ENCODE measurements around the gene TMEM270.
"Not testable (repeated sequence)": the region's sequence is repeated elsewhere in the genome, so short reads cannot be mapped to it uniquely, and the experiment has no call there.

TMEM270 gene, protein sequence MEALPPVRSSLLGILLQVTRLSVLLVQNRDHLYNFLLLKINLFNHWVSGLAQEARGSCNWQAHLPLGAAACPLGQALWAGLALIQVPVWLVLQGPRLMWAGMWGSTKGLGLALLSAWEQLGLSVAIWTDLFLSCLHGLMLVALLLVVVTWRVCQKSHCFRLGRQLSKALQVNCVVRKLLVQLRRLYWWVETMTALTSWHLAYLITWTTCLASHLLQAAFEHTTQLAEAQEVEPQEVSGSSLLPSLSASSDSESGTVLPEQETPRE

DNA sequence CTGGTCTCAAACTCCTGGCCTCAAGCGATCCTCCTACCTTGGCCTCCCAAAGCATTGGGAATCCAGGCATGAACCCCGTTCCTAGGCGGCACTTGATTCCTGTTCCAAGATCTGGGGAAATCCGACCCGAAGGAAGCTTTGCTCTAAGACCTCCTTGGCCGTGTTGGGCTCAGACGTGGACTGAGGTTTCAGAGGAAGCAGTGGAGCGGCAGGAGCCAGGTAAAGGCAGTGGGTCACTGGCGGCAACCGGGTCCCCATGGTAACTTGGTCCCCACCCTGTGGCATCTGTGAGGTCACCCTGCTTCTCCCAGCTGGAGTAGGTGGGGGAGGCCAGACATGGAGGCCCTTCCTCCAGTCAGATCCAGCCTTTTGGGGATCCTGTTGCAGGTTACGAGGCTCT is at the start of gene TMEM270:
Gene TMEM270, plus strand, starts transcription at position 301 of the 400 bp plus-strand sequence. Its CDS starts 36 bp downstream, at position 337.
- DNase-seq = no peak

DNA sequence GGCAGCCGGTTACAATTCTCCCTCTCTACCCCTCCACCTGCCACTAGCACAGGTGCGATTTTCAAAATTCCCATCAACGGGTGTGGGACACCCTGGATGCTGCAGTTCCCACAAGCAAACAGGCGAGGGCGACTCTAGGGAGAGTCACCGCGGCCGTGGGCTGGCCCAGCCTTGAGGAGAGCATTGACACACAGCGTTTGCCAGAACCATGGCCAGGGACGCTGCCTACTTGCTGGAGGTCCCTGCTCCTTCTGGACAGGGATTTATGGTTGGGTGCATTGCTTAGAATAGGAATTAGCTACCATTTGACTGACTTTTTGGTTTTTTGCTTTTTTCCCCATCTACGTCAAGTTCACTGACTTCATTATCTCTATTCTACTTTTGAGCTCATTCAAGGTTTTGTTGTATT is 49.2 kb upstream of the TMEM270 start:
- peak; percentile 51 for DNase-seq

DNA sequence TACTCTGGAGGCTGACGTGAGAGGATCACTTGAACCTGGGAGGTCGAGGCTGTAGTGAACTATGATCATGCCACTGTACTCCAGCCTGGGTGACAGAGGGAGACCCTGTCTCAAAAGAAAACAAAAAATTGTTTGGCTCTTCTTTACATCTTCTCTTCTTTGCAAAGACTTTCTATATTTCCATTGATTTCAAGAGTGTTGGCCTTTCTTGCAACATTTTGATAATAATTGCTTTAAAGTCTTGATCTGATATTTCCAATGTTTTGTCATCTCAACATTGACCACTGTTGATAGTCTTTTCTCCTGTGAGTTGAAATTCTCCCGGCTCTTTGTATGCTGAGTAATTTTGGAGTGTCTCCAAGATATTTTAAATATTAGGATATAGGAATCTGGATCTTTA is 48.0 kb upstream of the TMEM270 start:
- DNase-seq = no peak

DNA sequence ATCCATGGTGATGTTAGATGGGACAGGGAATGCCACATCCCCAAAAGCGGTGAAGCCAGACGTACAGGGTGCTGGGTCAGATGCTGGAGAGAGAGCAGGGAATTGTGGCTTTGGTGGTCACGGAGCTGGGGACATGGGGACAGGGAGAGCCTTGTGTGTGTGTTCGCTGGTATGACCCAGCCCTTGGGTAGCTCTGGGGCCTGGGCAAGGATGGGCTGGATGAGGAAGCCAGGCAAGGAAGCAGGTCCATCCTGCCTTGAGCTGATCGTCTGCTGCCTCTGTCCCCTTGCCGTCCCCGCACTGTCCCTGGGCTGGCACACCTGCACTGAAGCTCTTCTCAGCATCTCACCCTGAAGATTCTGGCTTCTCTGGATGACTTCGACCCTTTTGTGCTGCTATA is 45.5 kb upstream of the TMEM270 start:
- DNase-seq = no peak

DNA sequence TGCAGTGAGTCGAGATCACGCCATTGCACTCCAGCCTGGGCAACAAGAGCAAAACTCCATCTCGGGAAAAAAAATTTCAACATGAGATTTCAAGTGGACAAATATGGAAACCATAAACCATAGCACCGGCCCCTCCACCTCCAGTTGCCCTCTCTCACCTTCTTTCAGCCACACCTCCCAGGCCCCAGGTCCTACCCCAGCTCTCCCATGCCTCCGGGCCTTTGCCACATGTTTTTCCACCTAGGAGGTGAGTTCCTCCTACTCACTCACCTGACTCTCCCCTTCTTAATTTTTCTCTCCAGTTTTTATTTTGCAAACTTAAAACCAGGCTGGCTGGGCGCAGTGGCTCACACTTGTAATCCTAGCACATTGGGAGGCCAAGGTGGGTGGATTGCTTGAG is 43.8 kb upstream of the TMEM270 start:
- no peak for DNase-seq

DNA sequence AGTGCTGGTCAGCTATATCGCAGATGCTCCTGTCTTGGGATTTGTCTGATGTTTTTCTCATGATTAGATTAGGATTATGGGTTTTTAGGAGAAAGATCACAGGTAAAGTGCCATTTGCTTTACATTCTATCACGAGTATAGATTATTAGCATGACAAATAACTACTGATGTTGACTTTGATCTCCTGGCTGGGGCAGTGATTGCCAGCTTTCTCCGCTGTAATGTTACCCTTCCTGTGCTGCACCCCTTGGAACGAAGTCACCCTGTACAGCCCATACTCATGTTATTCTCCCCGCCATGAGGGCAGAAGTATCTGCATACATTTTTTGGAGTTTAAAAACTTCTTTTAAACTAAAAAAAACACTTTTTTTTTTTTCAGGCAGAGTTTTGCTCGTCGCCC is 40.9 kb upstream of the TMEM270 start:
- no peak for DNase-seq

DNA sequence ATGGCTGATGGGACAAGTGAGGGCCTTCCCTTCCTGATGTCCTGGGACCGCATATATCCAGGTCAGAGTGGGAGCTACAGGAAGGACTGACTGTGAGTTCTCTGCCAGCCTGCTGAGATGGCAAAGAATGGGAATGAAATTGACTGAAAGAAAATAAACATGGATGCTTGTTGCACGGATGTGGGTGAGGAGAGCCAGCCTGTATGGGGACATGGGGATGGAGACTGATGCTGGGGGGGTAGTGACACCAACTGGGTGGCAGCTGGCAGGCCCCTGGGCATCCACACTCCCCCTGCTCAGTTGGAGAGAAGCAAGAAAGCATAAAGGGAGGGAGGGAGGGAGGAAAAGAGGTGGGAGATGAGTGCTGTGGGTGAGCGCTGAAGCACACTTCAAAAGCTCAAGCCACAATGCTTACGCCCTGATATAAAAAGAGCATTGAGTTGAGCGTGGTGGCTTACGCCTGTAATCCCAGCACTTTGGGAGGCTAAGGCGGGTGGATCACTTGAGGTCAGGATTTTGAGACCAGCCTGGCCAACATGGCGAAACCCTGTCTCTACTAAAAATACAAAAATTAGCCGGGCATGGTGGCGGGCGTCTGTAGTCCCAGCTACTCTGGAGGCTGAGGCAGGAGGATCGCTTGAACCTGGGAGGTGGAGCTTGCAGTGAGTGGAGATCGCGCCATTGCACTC is 39.2 kb upstream of the TMEM270 start:
- DNase-seq = not testable (repeated sequence)

DNA sequence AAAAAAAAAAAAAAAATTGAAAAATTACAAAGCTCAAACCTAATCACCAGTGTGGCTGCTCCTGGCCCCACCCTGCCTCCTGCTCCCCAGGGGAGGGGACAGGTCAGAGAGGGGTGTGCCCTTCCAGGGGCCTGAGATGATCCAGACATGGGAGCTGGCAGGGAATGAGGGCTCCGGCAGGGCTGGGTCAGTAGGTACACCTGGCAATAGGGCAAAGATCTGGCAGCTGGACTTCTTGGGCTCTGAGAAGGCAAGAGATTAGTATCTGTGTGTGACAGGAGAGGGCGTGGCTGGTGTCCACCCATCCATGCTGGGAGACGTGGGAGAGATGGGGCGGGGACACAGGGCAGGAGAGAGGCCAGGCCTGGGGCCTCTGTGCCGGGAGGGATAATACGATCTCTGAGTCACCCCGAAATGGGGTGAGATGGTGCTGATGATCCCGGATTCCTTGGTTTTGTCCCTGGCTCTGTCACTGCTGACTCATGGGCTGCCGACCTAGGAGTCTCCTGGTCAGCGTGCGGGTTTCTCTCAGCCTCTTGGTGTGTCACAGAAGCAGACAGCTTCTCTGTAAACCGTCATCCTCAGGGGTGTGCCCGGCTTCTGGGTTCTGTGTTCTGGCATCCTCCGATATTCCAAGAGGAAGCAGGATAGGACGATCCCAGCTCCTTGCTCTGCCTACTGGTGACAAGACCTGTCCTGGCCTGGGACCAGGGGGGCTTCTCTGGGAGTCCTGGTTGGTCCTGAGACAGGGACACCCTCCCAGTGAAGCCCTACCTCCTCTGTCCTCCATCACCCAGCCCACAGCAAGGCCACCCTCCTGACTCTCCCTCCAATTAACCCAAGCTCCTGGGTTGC is 38.4 kb upstream of the TMEM270 start:
- peak; percentile 99 for DNase-seq

DNA sequence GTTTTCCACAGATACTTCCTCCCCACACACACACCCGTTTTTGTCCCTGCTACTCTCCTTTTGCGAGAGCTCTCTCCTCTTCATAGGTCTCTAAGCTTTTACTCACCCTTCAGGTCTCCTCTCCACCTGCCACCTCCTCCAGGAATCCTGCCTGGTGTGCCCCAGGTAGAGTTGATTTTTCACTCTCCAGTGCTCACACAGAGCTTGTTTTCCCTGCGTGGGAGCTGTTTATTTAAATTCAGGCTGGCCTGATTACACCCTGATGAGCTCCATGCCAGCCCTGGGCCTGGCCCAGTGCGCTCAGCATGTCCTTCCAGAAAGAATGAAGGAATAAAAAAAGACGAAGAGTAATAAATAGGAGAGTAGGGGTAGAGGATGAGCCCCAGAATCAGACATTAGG is 37.7 kb upstream of the TMEM270 start:
- DNase-seq = no peak

DNA sequence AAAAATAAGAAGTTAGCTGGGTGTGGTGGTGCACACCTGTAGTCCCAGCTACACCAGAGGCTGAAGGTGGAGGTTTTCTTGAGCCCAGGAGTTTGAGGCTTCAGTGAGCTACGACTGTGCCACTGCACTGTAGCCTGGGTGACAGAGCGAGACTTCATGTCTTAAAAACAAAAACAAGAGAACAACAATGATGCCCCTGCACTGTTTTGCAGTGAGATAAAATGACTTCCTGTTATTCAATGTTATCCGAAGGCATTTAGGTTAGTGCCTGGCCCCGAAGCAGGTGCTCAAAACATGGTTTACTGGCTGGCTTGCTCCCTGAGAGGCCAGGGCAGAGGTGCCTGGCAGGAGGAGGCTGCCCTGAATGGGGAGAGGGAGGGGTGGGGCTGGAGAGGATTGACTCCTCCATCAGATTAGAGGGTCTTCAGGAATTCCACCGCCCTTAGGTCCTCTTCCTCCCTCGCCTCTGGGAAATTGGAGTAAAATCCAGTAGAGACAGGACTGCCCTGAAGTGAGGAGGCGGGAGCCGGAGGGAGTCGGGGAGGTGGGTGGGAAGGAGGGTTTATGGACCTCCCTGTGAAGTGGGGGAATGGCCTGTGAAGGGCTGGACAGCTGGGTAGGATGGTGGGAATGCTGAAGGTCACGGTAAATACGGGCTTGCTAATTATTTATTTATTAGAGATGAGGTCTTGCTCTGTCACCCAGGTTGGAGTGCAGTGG is 36.9 kb upstream of the TMEM270 start:
- DNase-seq = no peak

DNA sequence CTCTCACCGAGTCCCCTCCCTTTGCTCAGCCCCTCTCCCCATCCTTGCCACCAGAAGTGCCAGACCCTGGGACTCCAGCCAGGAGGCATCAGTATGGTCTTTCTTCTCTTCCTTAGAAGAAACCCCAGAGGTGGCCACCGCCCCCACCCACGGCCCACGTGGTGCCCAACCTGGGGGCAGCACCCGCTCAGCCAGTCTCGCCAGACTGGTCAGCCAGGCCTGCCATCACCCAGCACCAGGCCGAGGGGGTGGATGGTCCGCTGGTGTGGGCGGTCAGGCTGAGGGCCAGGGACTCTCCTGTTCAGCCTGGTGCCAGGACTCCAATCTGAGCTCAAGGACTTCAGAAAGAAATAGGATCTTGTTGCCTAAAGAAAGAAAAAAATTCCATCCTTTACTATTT is 36.0 kb upstream of the TMEM270 start:
- no peak for DNase-seq

DNA sequence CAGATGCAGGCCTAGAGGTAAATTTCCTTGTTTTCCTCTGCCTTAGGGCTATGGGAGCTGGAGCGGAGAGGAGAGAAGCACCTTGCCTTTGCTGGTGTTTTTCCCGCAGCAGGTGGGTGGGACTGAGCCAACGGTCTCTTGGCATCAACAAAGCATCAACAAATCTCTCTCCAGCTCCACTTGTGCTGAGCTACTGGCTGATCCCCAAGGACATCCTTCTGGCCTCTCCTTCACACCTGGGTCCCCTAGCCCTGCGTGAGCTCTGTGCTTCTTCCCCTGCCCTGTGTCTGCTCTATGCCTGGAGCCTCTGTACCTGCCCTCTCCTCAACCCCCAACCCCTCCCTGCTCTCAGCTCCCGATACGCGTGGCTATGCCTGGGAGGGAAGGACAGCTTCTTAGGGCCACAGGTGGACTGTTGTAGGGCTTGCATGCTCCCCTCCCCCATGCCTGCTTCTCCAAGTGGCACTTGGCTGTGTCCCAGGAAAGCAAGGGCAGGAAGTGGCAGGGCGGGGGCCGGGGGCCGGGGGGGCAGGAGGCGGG is 33.3 kb upstream of the TMEM270 start:
- DNase-seq = no peak

DNA sequence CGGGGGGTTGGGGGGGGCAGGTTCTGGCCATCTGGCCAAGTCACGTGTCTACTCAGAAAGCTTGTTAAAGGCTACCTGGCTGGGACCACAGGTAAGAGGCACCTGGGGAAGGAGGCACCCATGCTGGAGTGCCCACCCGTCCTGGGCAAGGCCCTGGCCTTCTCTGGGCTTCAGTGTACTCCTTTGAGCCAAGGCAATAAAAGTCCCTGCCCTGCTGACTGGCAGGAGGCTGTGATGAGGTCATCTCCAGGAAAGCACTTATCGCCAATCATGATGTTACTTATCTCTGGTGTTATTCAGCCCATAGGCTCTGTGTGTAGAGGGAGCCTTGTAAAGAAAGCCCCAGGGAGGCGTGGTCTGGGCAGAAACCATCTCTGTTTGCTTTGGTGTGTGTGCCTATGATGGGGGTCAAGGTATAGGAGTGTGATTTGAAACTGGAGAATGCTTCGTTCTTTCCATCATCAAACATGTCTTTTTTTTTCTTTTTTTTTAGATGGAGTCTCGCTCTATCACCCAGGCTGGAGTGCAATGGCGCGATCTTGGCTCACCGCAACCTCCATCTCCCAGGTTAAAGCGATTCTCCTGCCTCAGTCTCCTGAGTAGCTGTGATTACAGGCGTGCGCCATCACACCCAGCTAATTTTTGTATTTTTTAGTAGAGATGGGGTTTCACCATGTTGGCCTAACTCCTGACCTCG is 32.7 kb upstream of the TMEM270 start:
- peak; percentile 53 for DNase-seq

DNA sequence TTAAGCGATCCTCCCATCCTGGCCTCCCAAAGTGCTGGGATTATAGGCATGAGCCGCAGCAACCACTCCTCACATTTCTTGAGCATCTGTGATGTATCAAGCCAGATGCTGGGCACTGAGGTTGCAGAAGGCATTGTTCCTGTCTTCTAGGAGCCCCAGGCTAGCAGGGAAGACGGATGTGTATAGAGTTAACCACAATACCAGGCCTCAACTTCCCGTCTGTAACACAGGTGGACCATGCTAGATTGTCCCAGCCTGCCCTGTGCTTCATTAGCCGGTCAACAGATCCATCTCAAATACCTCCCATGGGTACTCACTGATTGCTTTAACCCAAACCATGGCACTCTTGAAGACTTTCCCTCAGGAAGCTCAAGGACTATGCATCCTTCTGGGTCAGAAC is 32.0 kb upstream of the TMEM270 start:
- no peak for DNase-seq

DNA sequence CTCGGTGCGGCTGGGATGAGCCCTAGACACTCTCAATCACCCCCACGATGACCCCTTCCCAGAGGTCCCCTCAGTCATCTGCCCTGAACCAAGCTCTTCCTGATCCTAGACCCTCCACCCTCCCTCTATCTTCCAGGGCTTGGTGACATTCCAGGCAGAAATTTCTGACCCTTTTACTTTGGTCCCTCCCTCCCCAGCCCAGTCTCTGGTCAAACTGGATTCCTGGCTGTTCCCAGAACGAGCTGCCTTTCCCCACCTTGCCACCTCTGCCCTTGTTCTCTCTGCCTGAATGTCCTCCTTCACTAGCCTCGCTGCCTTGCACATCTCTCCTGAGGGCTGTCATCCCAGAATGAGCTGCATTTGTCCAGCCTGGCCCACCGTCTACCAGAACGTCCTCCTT is 31.5 kb upstream of the TMEM270 start:
- no peak for DNase-seq

DNA sequence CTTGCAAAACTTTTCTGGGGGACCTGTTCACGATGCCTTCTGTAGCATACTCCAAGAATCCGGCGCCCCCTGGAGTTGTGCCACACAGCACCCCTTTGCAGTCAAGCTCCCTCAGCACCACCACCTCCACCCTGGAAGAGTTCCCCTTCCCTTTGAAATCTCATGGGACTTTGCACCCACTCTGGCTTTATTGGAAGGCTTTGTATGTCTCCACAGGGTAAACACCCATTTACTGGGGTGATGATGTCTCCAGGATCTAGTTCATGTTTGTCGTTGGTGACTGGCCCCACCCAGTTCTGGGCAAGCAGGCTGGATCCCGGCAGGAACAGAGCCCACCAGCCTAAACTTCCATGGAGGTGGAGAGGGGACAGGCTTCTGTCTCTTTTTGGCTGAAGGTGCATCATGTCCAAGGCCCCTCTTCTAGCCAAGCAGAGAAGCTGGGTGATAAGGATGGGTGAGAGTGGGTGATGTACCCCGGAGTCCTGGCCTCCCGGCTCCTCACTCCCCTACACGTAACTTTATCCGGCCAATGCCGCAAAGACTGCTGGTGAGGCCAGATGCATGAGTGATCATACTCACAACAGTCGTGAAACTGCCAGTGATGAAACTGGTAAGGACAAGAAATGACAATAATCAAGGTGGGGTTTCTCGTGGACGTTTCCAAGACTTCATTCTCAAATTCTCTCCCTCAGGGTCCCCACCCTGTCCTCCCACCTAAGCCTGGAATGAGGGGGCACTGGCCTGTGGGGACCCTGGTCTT is 30.9 kb upstream of the TMEM270 start:
- no peak for DNase-seq

DNA sequence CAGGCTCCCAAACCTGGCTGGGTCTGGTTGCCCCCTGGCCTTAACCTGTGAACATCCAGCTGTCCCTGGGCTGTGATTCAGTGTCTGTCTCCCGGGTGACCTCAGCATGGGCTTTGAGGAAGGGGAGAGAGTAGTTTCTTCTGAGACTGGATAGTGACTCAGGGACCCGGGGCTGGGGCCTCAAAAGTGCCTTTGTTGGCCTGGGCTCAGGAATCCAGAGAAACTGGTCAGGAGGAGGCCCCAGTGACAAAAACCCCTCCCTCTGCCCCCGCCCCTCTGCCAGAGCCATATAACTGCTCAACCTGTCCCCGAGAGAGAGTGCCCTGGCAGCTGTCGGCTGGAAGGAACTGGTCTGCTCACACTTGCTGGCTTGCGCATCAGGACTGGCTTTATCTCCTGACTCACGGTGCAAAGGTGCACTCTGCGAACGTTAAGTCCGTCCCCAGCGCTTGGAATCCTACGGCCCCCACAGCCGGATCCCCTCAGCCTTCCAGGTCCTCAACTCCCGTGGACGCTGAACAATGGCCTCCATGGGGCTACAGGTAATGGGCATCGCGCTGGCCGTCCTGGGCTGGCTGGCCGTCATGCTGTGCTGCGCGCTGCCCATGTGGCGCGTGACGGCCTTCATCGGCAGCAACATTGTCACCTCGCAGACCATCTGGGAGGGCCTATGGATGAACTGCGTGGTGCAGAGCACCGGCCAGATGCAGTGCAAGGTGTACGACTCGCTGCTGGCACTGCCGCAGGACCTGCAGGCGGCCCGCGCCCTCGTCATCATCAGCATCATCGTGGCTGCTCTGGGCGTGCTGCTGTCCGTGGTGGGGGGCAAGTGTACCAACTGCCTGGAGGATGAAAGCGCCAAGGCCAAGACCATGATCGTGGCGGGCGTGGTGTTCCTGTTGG is 30.0 kb upstream of the TMEM270 start, which contains the start of gene CLDN4:
Gene CLDN4, plus strand, starts transcription at position 316 of the 903 bp plus-strand sequence. Its CDS starts 206 bp downstream, at position 522.
- DNase-seq = no peak

DNA sequence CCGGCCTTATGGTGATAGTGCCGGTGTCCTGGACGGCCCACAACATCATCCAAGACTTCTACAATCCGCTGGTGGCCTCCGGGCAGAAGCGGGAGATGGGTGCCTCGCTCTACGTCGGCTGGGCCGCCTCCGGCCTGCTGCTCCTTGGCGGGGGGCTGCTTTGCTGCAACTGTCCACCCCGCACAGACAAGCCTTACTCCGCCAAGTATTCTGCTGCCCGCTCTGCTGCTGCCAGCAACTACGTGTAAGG is 29.4 kb upstream of the TMEM270 start:
- DNase-seq = no peak

DNA sequence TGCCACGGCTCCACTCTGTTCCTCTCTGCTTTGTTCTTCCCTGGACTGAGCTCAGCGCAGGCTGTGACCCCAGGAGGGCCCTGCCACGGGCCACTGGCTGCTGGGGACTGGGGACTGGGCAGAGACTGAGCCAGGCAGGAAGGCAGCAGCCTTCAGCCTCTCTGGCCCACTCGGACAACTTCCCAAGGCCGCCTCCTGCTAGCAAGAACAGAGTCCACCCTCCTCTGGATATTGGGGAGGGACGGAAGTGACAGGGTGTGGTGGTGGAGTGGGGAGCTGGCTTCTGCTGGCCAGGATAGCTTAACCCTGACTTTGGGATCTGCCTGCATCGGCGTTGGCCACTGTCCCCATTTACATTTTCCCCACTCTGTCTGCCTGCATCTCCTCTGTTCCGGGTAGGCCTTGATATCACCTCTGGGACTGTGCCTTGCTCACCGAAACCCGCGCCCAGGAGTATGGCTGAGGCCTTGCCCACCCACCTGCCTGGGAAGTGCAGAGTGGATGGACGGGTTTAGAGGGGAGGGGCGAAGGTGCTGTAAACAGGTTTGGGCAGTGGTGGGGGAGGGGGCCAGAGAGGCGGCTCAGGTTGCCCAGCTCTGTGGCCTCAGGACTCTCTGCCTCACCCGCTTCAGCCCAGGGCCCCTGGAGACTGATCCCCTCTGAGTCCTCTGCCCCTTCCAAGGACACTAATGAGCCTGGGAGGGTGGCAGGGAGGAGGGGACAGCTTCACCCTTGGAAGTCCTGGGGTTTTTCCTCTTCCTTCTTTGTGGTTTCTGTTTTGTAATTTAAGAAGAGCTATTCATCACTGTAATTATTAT is 28.9 kb upstream of the TMEM270 start:
- DNase-seq = no peak

DNA sequence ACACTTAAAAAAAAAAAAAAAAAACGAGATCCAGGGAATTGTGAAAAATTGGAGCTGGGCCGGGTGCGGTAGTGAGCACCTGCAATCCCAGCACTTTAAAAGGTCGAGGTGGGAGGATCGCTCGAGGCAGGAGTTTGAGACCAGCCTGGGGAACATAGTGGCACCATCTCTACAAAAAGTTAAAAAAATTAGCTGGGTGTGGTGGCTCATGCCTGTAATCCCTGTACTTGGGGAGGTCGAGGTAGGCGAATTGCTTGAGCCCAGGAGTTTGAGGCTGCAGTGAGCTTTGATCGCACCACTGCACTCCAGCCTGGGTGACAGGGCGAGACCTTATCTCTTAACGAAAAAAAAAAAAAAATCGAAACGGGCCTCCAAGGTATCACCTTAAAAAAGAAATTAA is 28.2 kb upstream of the TMEM270 start:
- DNase-seq = no peak

Data from HCEC 1CT (cell line).